SU-DHL-6 (cell line): ENCODE results near the gene APBA2.

Source experiments
- H2AFZ ChIP-seq: fragments of 200-600 bp; sonication (generic); 2 replicates; pipeline ENCODE4 v1.6.1; 2014; ENCODE audit warnings: low read depth, mild to moderate bottlenecking, moderate library complexity, mixed read lengths, antibody characterized with exemption, low read length; ENCODE audit not compliant: severe bottlenecking
- H3F3A ChIP-seq: fragments of 200-600 bp; shearing (Covaris generic); 2 replicates; pipeline ENCODE4 v1.6.0; 2016; ENCODE audit warnings: antibody characterized with exemption, mild to moderate bottlenecking; ENCODE audit not compliant: insufficient read depth
- H3K27ac ChIP-seq: fragments of 200-600 bp; sonication (generic); 2 replicates; pipeline ENCODE4 v1.5.1; 2016; ENCODE audit warnings: low read depth, mild to moderate bottlenecking, low read length, moderate library complexity, mixed read lengths
- H3K27me3 ChIP-seq: fragments of 200-600 bp; sonication (generic), shearing (Covaris generic); 2 replicates; pipeline ENCODE4 v1.6.0; 2014; ENCODE audit warnings: mild to moderate bottlenecking, low read length
- H3K36me3 ChIP-seq: fragments of 200-600 bp; sonication (generic); 2 replicates; pipeline ENCODE4 v1.6.1; 2014; ENCODE audit warnings: mild to moderate bottlenecking, low read length, mixed read lengths
- H3K4me2 ChIP-seq: fragments of 300-600, 200-600 bp; shearing (Covaris generic), sonication (generic); 2 replicates; pipeline ENCODE4 v1.6.0; 2014; ENCODE audit warnings: low read length, low read depth, mild to moderate bottlenecking; ENCODE audit not compliant: poor library complexity, severe bottlenecking
- H3K4me3 ChIP-seq: fragments of 200-600 bp; sonication (generic); 2 replicates; pipeline ENCODE4 v1.5.1; 2014; ENCODE audit warnings: antibody characterized with exemption, low read length, mild to moderate bottlenecking, mixed read lengths; ENCODE audit not compliant: insufficient read depth, poor library complexity, severe bottlenecking
- H3K79me2 ChIP-seq: fragments of 200-600 bp; sonication (generic); 2 replicates; pipeline ENCODE4 v1.6.1; 2014; ENCODE audit warnings: mild to moderate bottlenecking, low read length, moderate library complexity; ENCODE audit not compliant: insufficient read depth
- H3K9ac ChIP-seq: fragments of 200-600 bp; sonication (generic); 2 replicates; pipeline ENCODE4 v1.7.0; 2014; ENCODE audit warnings: mild to moderate bottlenecking, low read length
- H3K9me2 ChIP-seq: fragments of 200-600 bp; sonication (generic); replicated peaks from 2 replicates; pipeline ENCODE4 v1.6.1; 2014; ENCODE audit warnings: low read length; ENCODE audit not compliant: insufficient read depth
- H3K9me3 ChIP-seq: fragments of 200-600 bp; sonication (generic); 2 replicates; pipeline ENCODE4 v1.6.1; 2014; ENCODE audit warnings: low read length, mixed read lengths; ENCODE audit not compliant: insufficient read depth
- H4K20me1 ChIP-seq: fragments of 200-600 bp; sonication (generic); 2 replicates; pipeline ENCODE4 v1.6.1; 2014; ENCODE audit warnings: low read depth, mild to moderate bottlenecking, antibody characterized with exemption, low read length, moderate library complexity, mixed read lengths
- CTCF ChIP-seq: fragments of 200-600 bp; sonication (generic); IDR thresholded peaks from one replicate; pipeline ENCODE4 v1.5.1; 2017; ENCODE audit warnings: antibody characterized with exemption, mild to moderate bottlenecking, low read length, moderate library complexity; ENCODE audit not compliant: insufficient read depth, poor library complexity, severe bottlenecking
- EZH2phosphoT487 ChIP-seq: fragments of 200-600 bp; sonication (generic), shearing (Covaris generic); conservative IDR thresholded peaks from 2 replicates; pipeline ENCODE4 v1.6.1; 2018; ENCODE audit warnings: mild to moderate bottlenecking, antibody characterized with exemption, low read length, moderate library complexity, mixed read lengths

APBA2 gene

GRCh38 chr15:28927043-28927442 lies 41.3 kb downstream of the APBA2 start:
- no peak overlapping the region for H2AFZ ChIP-seq
- no peak overlapping the region for H3K4me2 ChIP-seq
- no peaks in the 10 kb centered on the region for H3K36me3 ChIP-seq
- no peaks in the 10 kb centered on the region for H3K79me2 ChIP-seq
- H4K20me1 ChIP-seq: no peaks in the 10 kb centered on the region
- no peak overlapping the region for H3K4me3 ChIP-seq
- no peak overlapping the region for H3K27ac ChIP-seq
- no peak for TF ChIP-seq EZH2phosphoT487
- TF ChIP-seq CTCF: no peak
- no peaks in the 10 kb centered on the region for H3K9me3 ChIP-seq
- H3F3A ChIP-seq: no peaks in the 10 kb centered on the region
- no peaks in the 10 kb centered on the region for H3K27me3 ChIP-seq
- H3K9ac ChIP-seq: no peak overlapping the region
- no peaks in the 10 kb centered on the region for H3K9me2 ChIP-seq

GRCh38 chr15:28929200-28929599 lies 43.4 kb downstream of the APBA2 start:
- no peaks in the 10 kb centered on the region for H3K9me2 ChIP-seq
- H3K9ac ChIP-seq: no peak overlapping the region
- H3K36me3 ChIP-seq: no peaks in the 10 kb centered on the region
- H3K79me2 ChIP-seq: no peaks in the 10 kb centered on the region
- no peak overlapping the region for H3K4me3 ChIP-seq
- no peaks in the 10 kb centered on the region for H3K9me3 ChIP-seq
- no peak overlapping the region for H3K27ac ChIP-seq
- TF ChIP-seq EZH2phosphoT487 (no peak), CTCF (no peak)
- no peak overlapping the region for H3K4me2 ChIP-seq
- H3K27me3 ChIP-seq: no peaks in the 10 kb centered on the region
- no peak overlapping the region for H2AFZ ChIP-seq
- no peaks in the 10 kb centered on the region for H3F3A ChIP-seq
- no peaks in the 10 kb centered on the region for H4K20me1 ChIP-seq

GRCh38 chr15:28930011-28930410 lies 44.2 kb downstream of the APBA2 start:
- Histone ChIP-seq H2AFZ (no peak overlapping the region), H3K27ac (no peak overlapping the region), H3K4me3 (no peak overlapping the region), H3F3A (no peaks in the 10 kb centered on the region), H3K9ac (no peak overlapping the region), H3K27me3 (no peaks in the 10 kb centered on the region), H3K79me2 (no peaks in the 10 kb centered on the region), H3K9me3 (no peaks in the 10 kb centered on the region), H3K36me3 (no peaks in the 10 kb centered on the region), H3K4me2 (no peak overlapping the region), H4K20me1 (no peaks in the 10 kb centered on the region), H3K9me2 (no peaks in the 10 kb centered on the region)
- TF ChIP-seq CTCF (no peak), EZH2phosphoT487 (no peak)
